Measurements from ENCODE around the gene FAM76A. TPM values are rescaled to one million over a fixed set of nuclear protein-coding genes. Genes with fewer than 3 reads are reported as not detected.

Gene FAM76A
- 17.6 and 25.6 TPM in 2 replicates for total RNA-seq

GRCh38 chr1:27725374-27726172 is at the start of gene FAM76A:
TSS of gene FAM76A (plus strand) at chr1:27725961. CDS start at chr1:27726081, 120 bp downstream.

GRCh38 chr1:27772932-27773825 is 47.4 kb downstream of the FAM76A start, which contains the start of gene STX12:
TSS of gene STX12 (plus strand) at chr1:27773219. CDS start at chr1:27773308, 89 bp downstream.

Other genes with a start within 250 kb of the FAM76A start
- gene WASF2, start 235.8 kb upstream of the FAM76A start, total RNA-seq, result 20.3 and 33.6 TPM in 2 replicates
- 7.5 and 10.0 TPM in 2 replicates for gene AHDC1, start 121.8 kb upstream of the FAM76A start, total RNA-seq
- gene FGR, start 90.8 kb upstream of the FAM76A start, total RNA-seq, result not detected in 2 replicates
- 36.3 and 55.6 TPM in 2 replicates for gene IFI6, start 53.8 kb upstream of the FAM76A start, total RNA-seq
- 58.7 and 65.2 TPM in 2 replicates for gene STX12, start 47.3 kb downstream of the FAM76A start, total RNA-seq
- gene PPP1R8, start 104.8 kb downstream of the FAM76A start, total RNA-seq, result 40.7 and 46.9 TPM in 2 replicates
- 2.9 and 3.3 TPM in 2 replicates for gene THEMIS2, start 146.6 kb downstream of the FAM76A start, total RNA-seq
- 18.7 and 33.4 TPM in 2 replicates for gene RPA2, start 188.6 kb downstream of the FAM76A start, total RNA-seq
- not detected in 2 replicates for gene SMPDL3B, start 209.0 kb downstream of the FAM76A start, total RNA-seq
- gene XKR8, start 234.0 kb downstream of the FAM76A start, total RNA-seq, result 4.2 and 4.4 TPM in 2 replicates